SU-DHL-6 (cell line): Measurements from ENCODE around the gene EME1.

Experiments
- EZH2phosphoT487 ChIP-seq: fragments of 200-600 bp; sonication (generic), shearing (Covaris generic); conservative IDR thresholded peaks from 2 replicates; pipeline ENCODE4 v1.6.1; 2018; ENCODE audit warnings: mild to moderate bottlenecking, antibody characterized with exemption, low read length, moderate library complexity, mixed read lengths
- TF ChIP-seq, protein P1 (sequence below): fragments of 200-600 bp; sonication (generic); IDR thresholded peaks from one replicate; pipeline ENCODE4 v1.5.1; 2017; ENCODE audit warnings: antibody characterized with exemption, mild to moderate bottlenecking, low read length, moderate library complexity; ENCODE audit not compliant: insufficient read depth, poor library complexity, severe bottlenecking

DNA sequence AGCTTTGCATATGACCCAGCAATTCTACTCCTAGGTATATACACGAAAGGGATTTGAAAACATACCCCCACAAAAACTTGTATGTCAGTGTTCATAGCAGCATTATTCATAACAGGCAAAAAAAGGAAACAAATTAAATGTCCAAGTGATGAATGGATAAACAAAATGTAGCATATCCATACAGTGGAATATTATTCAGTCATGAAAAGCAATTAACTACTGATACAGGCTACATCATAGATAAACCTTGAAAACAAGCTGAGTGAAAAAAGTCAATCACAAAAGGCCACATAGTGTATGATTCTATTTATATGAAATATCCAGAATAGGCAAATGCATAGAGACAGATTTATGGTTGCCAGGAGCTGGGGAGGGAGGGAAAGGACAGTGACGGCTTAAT is 676 bp downstream of the EME1 start:
- TF ChIP-seq, protein P1, sequence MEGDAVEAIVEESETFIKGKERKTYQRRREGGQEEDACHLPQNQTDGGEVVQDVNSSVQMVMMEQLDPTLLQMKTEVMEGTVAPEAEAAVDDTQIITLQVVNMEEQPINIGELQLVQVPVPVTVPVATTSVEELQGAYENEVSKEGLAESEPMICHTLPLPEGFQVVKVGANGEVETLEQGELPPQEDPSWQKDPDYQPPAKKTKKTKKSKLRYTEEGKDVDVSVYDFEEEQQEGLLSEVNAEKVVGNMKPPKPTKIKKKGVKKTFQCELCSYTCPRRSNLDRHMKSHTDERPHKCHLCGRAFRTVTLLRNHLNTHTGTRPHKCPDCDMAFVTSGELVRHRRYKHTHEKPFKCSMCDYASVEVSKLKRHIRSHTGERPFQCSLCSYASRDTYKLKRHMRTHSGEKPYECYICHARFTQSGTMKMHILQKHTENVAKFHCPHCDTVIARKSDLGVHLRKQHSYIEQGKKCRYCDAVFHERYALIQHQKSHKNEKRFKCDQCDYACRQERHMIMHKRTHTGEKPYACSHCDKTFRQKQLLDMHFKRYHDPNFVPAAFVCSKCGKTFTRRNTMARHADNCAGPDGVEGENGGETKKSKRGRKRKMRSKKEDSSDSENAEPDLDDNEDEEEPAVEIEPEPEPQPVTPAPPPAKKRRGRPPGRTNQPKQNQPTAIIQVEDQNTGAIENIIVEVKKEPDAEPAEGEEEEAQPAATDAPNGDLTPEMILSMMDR, result no peak
- no peak for TF ChIP-seq EZH2phosphoT487
